A549 (cell line): ENCODE results near the gene B3GALT2. TPM values are rescaled to one million over a fixed set of nuclear protein-coding genes. Genes with fewer than 3 reads are reported as not detected.

Experiments
- ATAC-seq, 2 experiments: fragments of 200-7000 bp in 1 of 2; fragments of >200 bp in 1 of 2; cut with Nextera tagmentation in 1 of 2; cut with Tn5 transposase in 1 of 2; 3 replicates each; pipeline versions ENCODE4 v1.8.0 to v1.9.1; 2018 to 2020; ENCODE audit warnings: mild to moderate bottlenecking in 1 of 2, moderate library complexity in 1 of 2
- CTCF ChIA-PET: fragments of 300-600 bp; sonication (Branson Sonifier 250); formaldehyde crosslinking; extraction: SDS; loops from one replicate; lab custom pipeline; 2021; ENCODE audit warnings: antibody characterized with exemption, inconsistent platforms; lab: Yijun Ruan, JAX
- POLR2A ChIA-PET: fragments of 350-600 bp; formaldehyde crosslinking; extraction: SDS; loops from one replicate; lab custom pipeline; 2021; ENCODE audit warnings: antibody characterized with exemption, inconsistent platforms; lab: Yijun Ruan, JAX
- DNase-seq, 2 experiments: peaks; one replicate each; pipeline versions ENCODE4 v3.0.0 to v3.0.0-alpha.2; 2011 to 2016; ENCODE audit warnings: low read depth in 1 of 2, low spot score in 1 of 2
- FAIRE-seq: peaks from 2 replicates; lab custom pipeline; 2011; peaks lifted over from hg19 to GRCh38; lab: Jason Lieb, UNC
- H3K27ac ChIP-seq, 2 experiments: fragments of >200 bp; sonication (Bioruptor Twin); formaldehyde crosslinking; 3 replicates each; pipeline ENCODE4 v1.5.1; 2016 to 2017
- H3K4me1 ChIP-seq: fragments of >200 bp; sonication (Bioruptor Twin); formaldehyde crosslinking; 3 replicates; pipeline ENCODE4 v1.6.1; 2016
- H3K4me2 ChIP-seq: fragments of >200 bp; sonication (Bioruptor Twin); formaldehyde crosslinking; 3 replicates; pipeline ENCODE4 v1.6.1; 2016
- H3K4me3 ChIP-seq: fragments of >200 bp; sonication (Bioruptor Twin); formaldehyde crosslinking; 3 replicates; pipeline ENCODE4 v1.5.1; 2016
- H3K9me3 ChIP-seq: fragments of >200 bp; sonication (Bioruptor Twin); formaldehyde crosslinking; 3 replicates; pipeline ENCODE4 v1.6.1; 2016
- CEBPB ChIP-seq, 2 experiments: fragments of >200 bp in 1 of 2; sonication (Bioruptor Twin) in 1 of 2; formaldehyde crosslinking in 1 of 2; IDR thresholded peaks; 2 replicates each; pipeline ENCODE4 v1.6.1; 2012 to 2016
- CHD2 ChIP-seq: fragments of 150-350 bp; IDR thresholded peaks from 2 replicates; pipeline ENCODE4 v1.6.1; 2014; ENCODE audit warnings: low read length; ENCODE audit not compliant: partially characterized antibody
- FOXS1 ChIP-seq: fragments of 250-450 bp; sonication (Bioruptor Pico); IDR thresholded peaks from 2 replicates; pipeline ENCODE4 v1.5.0; 2020; ENCODE audit warnings: mild to moderate bottlenecking, moderate library complexity
- GATA3 ChIP-seq: IDR thresholded peaks from 2 replicates; pipeline ENCODE4 v1.6.1; 2012; ENCODE audit warnings: borderline replicate concordance
- HOXA7 ChIP-seq: fragments of 250-450 bp; sonication (Bioruptor Pico); IDR thresholded peaks from 2 replicates; pipeline ENCODE4 v1.5.0; 2020; ENCODE audit warnings: mild to moderate bottlenecking, moderate library complexity
- ZC3H11A ChIP-seq: fragments of 450-650 bp; IDR thresholded peaks from 2 replicates; pipeline ENCODE4 v1.6.1; 2014; ENCODE audit warnings: antibody characterized with exemption, mild to moderate bottlenecking
- WGBS: methylation state at CpG from one replicate; pipeline ENCODE4 v1.1.6; 2017; ENCODE audit errors: missing lambda C conversion rate; 5-methylcytosine and 5-hydroxymethylcytosine counted together
- polyA plus RNA-seq, 4 experiments: library from polyadenylated mRNA; depleted of rRNA in 3 of 4; stranded (reverse); fragments of >200 nt; fragmentation: RNase III in 1 of 4; extraction: RNeasy Plus Mini Kit Qiagen cat#74134 plus additional on column Dnase treatment in 1 of 4; gene quantifications; 2 replicates in 3 of 4; 3 replicates in 1 of 4; pipeline ENCODE4 v1.2.3, GENCODE V29; 2011 to 2017
- small RNA-seq, 6 experiments: library from RNA; depleted of rRNA; stranded (forward); fragments of <200 nt; gene quantifications; one replicate each; pipeline ENCODE3, GENCODE V24; 2012
- TF ChIP-seq, protein P1 (sequence below): fragments of 200-600 bp; sonication (generic); IDR thresholded peaks from 2 replicates; pipeline ENCODE4 v1.6.1; 2016; ENCODE audit warnings: antibody characterized with exemption, mild to moderate bottlenecking, moderate library complexity
- TF ChIP-seq, protein P2 (sequence below): fragments of 450-650 bp; IDR thresholded peaks from 2 replicates; pipeline ENCODE4 v1.6.1; 2014; ENCODE audit warnings: antibody characterized with exemption

The B3GALT2 gene
- polyA plus RNA-seq, 2 of the 4 experiments (the other 2 are of a cell fraction) = not detected

DNA sequence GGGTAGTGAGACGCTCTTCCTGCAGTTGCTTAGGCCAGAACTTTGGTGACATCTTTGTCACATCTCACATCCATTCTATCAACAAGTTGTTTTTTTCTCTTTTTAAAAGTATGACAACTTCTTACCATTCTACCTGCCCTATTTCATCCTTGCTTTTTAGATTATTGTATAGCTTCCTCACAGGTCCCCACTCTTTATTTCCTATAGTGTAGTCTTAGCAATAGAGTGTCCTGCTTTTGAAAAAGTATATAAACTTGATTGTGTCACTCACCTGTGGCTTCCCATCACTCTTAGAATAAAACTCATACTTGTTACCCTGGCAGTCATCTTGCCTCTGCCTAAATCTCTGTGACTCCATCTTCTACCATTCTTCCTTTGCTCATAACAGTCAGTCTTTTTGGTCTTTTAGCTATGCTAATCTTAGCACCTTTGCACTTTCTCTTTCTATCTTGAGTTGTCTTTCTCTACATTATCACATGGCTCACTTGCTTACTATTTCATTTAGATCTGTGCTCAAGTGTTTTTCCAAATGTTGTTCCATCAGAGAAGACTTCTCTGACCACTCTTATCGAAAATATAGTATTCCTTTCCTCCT is 55.0 kb downstream of the B3GALT2 start:
- H3K4me3 ChIP-seq = no peak overlapping the region
- 90% methylated on average over 2 of the region's 2 CpGs for WGBS
- H3K27ac ChIP-seq = no peak overlapping the region
- POLR2A ChIA-PET = no interaction called here
- no peak for TF ChIP-seq FOXS1 (CRISPR knock-in tag)
- TF ChIP-seq HOXA7 (CRISPR knock-in tag) = no peak
- TF ChIP-seq ZC3H11A = no peak
- no peak for TF ChIP-seq CEBPB (IDR thresholded peaks at IDR 0.05)
- TF ChIP-seq, protein P1, sequence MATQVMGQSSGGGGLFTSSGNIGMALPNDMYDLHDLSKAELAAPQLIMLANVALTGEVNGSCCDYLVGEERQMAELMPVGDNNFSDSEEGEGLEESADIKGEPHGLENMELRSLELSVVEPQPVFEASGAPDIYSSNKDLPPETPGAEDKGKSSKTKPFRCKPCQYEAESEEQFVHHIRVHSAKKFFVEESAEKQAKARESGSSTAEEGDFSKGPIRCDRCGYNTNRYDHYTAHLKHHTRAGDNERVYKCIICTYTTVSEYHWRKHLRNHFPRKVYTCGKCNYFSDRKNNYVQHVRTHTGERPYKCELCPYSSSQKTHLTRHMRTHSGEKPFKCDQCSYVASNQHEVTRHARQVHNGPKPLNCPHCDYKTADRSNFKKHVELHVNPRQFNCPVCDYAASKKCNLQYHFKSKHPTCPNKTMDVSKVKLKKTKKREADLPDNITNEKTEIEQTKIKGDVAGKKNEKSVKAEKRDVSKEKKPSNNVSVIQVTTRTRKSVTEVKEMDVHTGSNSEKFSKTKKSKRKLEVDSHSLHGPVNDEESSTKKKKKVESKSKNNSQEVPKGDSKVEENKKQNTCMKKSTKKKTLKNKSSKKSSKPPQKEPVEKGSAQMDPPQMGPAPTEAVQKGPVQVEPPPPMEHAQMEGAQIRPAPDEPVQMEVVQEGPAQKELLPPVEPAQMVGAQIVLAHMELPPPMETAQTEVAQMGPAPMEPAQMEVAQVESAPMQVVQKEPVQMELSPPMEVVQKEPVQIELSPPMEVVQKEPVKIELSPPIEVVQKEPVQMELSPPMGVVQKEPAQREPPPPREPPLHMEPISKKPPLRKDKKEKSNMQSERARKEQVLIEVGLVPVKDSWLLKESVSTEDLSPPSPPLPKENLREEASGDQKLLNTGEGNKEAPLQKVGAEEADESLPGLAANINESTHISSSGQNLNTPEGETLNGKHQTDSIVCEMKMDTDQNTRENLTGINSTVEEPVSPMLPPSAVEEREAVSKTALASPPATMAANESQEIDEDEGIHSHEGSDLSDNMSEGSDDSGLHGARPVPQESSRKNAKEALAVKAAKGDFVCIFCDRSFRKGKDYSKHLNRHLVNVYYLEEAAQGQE = no peak
- TF ChIP-seq GATA3 = no peak
- TF ChIP-seq, protein P2, sequence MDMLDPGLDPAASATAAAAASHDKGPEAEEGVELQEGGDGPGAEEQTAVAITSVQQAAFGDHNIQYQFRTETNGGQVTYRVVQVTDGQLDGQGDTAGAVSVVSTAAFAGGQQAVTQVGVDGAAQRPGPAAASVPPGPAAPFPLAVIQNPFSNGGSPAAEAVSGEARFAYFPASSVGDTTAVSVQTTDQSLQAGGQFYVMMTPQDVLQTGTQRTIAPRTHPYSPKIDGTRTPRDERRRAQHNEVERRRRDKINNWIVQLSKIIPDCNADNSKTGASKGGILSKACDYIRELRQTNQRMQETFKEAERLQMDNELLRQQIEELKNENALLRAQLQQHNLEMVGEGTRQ = no peak
- TF ChIP-seq CHD2 = no peak
- DNase-seq = no peak
- no peaks in the 10 kb centered on the region for H3K9me3 ChIP-seq
- no peak overlapping the region for H3K4me2 ChIP-seq
- CTCF ChIA-PET = no interaction called here
- FAIRE-seq = no peak
- H3K4me1 ChIP-seq = no peaks in the 10 kb centered on the region
- ATAC-seq = no peak

Small RNA genes lying within 50 kb of the gene (small RNA-seq; reads per million reads assigned to genes)
- gene MIR1278 = 0 to 8.7 (median 0.82) reads per million in 6 experiments

Other genes with a start within 250 kb of the B3GALT2 start
- gene UCHL5, start 127.3 kb downstream of the B3GALT2 start, polyA plus RNA-seq (2011; rRNA removed) = 37.6 and 68.3 TPM in 2 replicates
- 53.0 to 68.2 TPM (median 53.0 TPM) in 3 replicates for gene UCHL5, start 127.3 kb downstream of the B3GALT2 start, polyA plus RNA-seq (2017; fragmentation: RNase III; extraction: RNeasy Plus Mini Kit Qiagen cat#74134 plus additional on column Dnase treatment)
- gene RO60, start 127.0 kb downstream of the B3GALT2 start, polyA plus RNA-seq (2011; rRNA removed) = 37.4 and 47.1 TPM in 2 replicates
- gene RO60, start 127.0 kb downstream of the B3GALT2 start, polyA plus RNA-seq (2017; fragmentation: RNase III; extraction: RNeasy Plus Mini Kit Qiagen cat#74134 plus additional on column Dnase treatment) = 29.6 to 32.0 TPM (median 30.0 TPM) in 3 replicates
- 33.5 and 64.8 TPM in 2 replicates for gene GLRX2, start 81.2 kb downstream of the B3GALT2 start, polyA plus RNA-seq (2011; rRNA removed)
- 48.8 to 52.4 TPM (median 49.8 TPM) in 3 replicates for gene GLRX2, start 81.2 kb downstream of the B3GALT2 start, polyA plus RNA-seq (2017; fragmentation: RNase III; extraction: RNeasy Plus Mini Kit Qiagen cat#74134 plus additional on column Dnase treatment)
- gene CDC73, start 64.6 kb downstream of the B3GALT2 start, polyA plus RNA-seq (2011; rRNA removed) = 53.6 and 77.9 TPM in 2 replicates
- 37.0 to 43.1 TPM (median 42.2 TPM) in 3 replicates for gene CDC73, start 64.6 kb downstream of the B3GALT2 start, polyA plus RNA-seq (2017; fragmentation: RNase III; extraction: RNeasy Plus Mini Kit Qiagen cat#74134 plus additional on column Dnase treatment)